ENCODE results near the gene IPMK.

- TF ChIP-seq EZH2 (IDR thresholded peaks at IDR 0.05; ENCODE audit: insufficient read depth, poor library complexity, severe bottlenecking) (no peak), EZH2phosphoT487 (IDR thresholded peaks at IDR 0.05; ENCODE audit: insufficient read depth, low read depth) (no peak)
Observed at GRCh38 chr10:58209669-58210068, 58.0 kb downstream of the IPMK start.
